GM08714 (cell line): ENCODE results near the gene VWA3B.
"Not testable (repeated sequence)": the region's sequence is repeated elsewhere in the genome, so short reads cannot be mapped to it uniquely, and the experiment has no call there.

Experiments
- H3K4me3 ChIP-seq: fragments of 200-500 bp; sonication (Bioruptor generic); 2 replicates; pipeline ENCODE4 v1.5.1; 2014; ENCODE audit warnings: mild to moderate bottlenecking, low read length, inconsistent platforms
- ZNF274 ChIP-seq: IDR thresholded peaks from 2 replicates; pipeline ENCODE4 v1.6.1; 2012; ENCODE audit warnings: mild to moderate bottlenecking, low read depth, low read length

VWA3B gene

DNA sequence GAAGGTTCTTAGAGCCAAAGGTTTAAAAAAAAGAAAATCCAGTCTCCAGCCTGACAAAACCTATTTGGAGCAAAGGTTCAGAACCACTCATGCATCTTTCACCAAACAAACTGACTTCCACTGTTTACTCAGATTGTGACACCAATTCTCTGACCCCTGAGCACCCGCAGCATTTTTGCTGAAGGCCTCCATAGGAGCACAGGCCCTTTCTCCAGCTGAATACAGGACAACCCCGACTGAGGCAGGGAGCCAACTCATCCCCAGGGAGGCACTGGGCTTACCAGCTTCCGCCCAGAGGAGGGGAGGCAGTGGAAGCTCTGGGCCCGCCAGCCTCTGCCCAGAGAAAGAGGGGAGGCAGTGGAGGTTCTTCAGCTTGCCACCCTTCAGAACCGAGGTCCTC lies 208.3 kb downstream of the VWA3B start:
- no peak overlapping the region for H3K4me3 ChIP-seq
- no peak for TF ChIP-seq ZNF274

DNA sequence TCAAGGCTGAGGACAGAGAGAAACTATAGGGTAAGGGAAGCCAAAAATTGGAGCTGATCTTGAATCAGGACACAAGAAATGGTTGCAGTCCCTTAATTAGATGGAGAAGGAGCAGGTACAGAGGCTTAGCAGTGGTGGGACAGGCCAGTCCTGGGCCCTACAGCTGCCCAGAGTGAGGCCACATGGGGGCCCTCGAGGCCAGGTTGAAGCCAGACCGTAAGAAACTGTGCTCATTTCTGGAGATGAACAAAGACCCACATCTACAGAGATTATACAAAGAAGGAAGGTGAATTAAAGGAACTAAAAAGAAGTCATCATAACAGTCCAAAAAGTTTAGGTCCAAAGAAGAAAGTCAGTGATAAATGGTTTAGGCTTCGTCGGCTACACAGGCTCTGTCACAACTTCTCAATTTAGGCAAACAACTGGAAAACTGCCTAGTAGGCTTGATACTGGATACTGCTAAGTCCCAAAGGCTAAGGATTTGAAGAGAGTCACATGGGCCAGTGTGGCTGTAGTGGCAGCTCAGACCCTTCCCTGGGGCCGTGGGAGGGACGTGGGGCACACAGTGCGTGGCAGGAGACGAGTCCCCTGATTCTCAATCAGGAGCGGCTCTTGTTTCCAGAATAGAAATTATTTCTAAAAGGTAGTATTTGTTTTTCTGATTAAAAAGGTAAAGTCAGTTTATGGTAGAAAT lies 208.9 kb downstream of the VWA3B start:
- no peak for TF ChIP-seq ZNF274
- H3K4me3 ChIP-seq: no peak overlapping the region

DNA sequence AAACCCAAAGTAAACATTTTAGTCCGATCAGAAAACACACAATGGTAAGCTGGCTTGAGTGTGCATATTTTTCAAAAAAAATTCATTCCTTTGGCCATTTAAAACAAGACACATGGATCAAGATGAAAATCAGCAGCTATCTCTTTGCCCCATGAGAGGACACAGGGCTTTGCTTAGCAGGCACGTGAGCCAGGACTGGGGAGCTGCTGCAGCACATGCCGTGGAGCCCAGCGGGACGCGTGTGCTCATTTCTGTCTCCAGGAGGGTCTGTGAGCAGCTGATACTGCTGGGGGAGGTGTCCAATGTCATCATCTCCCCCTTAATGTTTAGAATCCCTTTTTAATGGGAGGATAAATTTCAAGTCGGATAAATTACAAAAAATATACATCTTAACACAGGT lies 209.5 kb downstream of the VWA3B start:
- no peak for TF ChIP-seq ZNF274
- no peak overlapping the region for H3K4me3 ChIP-seq

DNA sequence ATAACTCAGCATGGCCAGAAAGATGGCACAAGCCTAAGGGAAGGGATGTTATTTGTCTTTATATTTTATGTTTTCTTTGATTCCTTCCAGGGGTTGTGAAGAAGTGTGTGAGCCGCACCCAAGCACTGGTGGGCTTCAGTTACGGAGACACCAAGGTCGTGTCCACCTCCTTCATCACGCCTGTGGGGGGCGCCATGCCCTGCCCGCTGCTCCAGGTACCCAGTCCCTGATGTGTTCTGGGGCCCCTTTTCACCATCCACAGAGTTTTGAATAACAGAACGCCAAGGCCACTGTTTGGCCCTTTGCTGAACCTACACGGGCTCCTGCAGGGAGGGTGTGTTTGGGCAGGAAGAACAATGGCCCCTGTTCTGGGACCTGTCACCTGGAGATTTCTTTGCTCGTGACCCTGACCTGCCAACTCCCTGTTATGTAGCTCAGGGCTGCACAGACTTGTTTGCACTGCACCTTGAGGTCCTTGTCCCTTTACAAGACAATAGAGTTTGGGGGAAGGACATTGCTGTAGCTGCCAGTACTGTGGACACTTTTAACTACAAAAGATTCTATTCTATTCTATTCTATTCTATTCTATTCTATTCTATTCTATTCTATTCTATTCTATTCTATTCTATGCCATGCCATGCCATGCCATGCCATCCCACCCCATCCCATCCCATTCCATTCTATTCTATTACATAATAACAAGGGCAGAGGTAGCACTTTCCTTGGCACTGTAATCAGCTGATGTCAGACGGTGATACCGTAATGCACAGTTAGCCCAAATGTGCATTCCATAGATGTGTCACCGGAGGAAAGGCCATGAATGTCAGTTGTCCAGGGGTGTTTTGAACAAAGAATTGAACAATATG lies 211.1 kb downstream of the VWA3B start:
- no peak overlapping the region for H3K4me3 ChIP-seq
- no peak for TF ChIP-seq ZNF274

DNA sequence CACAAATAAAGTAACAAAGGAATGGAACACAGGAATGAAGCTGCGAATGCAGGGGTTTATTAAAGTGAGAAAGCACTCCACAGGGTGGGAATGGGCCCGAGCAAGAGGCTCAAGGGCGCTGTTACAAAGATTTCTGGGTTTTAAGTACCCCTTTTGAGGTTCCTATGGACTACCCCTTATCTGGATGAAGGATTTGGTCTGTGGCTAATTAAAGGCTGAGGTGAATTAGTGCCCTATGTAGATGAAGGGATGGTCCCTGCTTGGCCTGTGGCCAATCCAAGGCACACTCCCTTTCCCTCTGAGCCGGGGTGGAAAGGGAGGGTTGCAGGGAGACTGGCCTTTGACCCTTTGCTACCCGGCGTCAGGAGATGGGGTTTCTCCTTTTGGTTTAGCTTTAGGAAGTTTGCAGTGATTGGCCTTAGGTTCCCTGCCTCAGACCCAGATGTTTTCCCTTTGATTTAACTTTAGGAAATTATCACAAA lies 211.8 kb downstream of the VWA3B start:
- H3K4me3 ChIP-seq: no peak overlapping the region
- TF ChIP-seq ZNF274: no peak

DNA sequence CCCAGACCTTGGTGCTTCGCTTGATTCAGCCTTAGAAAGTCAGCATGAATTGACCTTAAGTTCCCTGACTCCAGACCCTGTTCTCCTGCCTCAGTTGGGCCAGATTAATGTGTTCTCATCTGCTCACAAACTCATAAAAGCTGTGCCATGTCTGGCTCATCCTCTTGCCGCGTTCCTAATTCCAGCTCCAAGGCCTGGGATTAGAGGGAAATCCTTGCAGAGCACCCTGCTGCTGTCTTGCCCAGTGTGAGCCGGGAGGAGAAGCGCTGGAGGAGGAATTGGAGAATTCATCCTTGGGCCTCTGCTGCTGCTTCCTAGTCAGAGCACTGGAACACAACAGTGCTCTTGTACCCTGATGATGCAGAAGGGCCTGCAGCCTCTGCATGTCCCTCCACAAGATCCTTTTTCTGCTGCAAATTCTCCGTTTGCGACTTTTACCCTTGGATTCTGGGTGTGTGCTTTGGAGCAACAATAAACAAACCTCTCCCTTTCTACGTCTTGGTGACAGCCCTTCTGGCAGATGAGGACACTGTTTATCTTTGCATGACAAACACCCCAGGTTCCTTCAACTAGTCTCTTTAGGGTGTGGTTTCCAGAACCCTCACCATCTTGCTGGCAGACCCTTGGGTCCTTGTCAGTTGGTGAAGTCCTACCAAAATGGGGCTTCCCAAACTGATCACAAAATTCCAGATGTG lies 212.4 kb downstream of the VWA3B start:
- H3K4me3 ChIP-seq: no peak overlapping the region
- no peak for TF ChIP-seq ZNF274

DNA sequence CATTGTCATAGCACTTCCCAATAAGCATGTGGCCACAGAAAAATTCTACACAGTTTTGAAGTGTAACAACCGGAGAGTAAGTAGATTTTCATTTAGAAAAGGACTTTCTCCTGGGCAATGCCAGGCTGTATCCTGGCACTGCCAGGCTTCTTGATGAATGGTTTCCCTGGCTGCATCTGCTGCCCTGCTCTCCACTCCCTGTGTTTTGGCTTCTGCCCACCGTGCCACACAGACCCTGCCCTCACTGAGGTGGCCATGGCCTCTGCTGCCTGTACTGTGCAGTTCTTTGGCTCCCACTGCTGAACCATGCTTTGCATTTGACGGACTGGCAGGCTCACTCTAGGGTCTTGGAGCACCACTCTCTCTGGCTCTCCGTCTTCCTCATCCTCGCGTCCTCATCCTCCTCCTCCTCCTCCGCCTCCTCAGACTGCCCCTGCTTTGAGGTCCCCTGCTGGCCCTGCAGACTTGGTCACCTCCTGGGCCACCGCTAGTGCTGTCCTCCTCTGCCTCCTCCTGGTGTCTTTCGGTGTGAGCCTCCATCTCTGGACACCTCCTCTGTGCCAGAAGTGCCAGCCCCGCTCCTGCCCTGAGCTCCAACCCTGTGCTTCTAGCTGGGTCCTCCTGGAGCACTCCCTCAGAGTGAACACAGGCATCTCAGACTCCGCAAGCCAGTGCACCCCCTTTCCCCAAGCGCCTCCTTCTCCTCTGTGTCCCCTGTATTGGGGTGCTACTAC lies 213.3 kb downstream of the VWA3B start:
- no peak for TF ChIP-seq ZNF274
- no peak overlapping the region for H3K4me3 ChIP-seq

DNA sequence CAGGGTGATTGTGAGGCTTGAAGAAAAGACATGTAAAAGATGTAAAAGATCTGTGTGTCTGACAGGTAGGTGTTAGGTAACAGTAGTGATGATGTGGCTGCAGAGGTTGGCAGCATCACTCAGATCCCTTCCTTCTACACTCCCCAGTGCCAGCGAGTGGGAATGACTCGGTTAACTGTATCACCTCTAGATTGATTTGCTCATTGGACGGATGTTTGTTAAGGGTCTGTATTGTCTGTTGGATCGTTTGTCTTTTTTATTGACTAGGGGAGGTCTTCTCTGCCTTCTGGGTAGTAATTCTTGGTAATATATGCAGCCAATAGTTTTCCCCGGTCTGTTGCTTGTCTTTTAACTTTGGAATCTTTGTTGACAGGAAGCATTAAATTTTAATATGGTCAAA lies 214.5 kb downstream of the VWA3B start:
- TF ChIP-seq ZNF274: no peak
- no peak overlapping the region for H3K4me3 ChIP-seq

DNA sequence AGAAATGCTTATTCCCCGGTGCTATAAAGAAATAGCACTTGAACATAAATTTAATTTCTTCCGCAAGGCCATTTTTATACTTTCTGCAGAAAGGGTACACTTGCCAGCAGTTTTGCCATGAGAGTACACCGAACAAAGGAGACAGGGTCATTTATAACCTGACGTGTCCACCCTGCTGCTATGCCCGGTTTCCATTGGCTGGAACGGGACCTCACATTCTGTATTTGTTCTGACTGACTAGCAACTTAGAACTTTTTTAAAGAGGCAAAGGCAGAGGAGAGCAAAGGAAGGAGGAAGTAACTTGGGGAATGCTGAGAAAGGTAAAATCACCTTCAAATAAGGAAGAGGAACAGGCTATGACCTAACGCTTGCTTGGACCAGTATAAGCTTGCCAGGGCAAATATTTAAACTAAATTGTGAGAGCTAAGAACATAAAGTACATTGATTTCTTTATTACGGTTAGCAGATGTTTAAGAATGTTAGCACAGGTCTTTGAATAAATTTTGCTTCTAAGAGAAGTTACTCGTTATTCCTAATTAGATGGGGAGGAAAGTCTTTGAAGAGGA lies 220.2 kb downstream of the VWA3B start:
- not testable (repeated sequence) for H3K4me3 ChIP-seq

DNA sequence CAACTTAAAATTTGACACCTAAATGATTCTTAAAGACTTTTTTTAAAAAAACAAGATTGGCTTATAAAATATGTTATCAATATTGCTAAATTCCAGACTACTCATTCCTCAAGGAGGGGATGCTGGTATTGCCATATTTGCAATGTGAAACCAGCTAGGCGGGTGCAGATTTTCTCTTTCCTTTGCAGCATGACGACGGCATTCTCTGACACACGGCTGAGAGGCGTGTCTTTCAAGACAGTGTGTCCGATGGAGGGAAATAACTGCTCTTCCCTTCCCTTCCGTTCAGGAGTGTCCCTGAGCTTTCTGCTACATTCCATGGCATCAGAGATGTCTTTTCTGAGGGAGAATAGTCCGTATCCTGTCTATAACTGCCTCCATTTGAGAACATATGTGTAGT lies 221.1 kb downstream of the VWA3B start:
- no peak for TF ChIP-seq ZNF274
- H3K4me3 ChIP-seq: no peak overlapping the region

DNA sequence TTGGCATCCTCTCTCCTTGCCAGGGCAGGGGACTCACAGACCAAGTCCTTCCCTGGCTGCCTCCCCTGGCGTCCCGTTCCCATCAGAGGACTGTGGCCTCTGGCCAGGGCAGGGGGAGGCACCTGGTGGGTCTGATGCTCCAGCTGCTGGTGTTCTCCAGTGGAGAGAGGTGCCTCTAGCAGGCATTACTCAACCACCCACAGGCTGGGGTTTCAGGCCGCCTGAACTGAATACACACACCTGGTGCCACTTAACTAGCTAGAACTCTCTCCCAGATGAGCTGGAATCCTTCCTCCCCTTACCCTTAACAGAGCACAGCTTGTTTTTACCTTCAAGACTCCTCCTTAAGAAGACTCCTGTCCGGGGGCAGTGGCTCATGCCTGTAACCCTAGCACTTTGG lies 221.6 kb downstream of the VWA3B start:
- TF ChIP-seq ZNF274: no peak
- H3K4me3 ChIP-seq: no peak overlapping the region

DNA sequence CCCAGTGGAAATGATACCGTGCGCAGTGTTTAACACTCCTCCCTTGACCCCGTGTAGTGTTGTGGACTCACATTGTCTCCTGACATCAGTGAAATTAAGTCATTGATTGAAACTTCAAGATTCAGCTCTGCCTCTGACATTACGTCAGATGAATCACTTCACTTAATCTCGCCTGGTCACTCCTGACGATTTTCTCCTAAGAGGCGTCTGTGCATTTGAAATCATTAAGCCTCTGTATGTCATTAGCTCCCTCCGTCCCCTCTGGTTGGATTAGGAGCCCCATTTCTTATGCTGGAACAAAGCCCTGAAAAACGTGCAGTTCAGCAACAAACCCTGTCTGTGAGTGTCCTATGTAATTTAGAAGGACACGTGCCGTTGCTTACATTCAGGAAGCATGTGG lies 222.6 kb downstream of the VWA3B start:
- no peak overlapping the region for H3K4me3 ChIP-seq
- TF ChIP-seq ZNF274: no peak

DNA sequence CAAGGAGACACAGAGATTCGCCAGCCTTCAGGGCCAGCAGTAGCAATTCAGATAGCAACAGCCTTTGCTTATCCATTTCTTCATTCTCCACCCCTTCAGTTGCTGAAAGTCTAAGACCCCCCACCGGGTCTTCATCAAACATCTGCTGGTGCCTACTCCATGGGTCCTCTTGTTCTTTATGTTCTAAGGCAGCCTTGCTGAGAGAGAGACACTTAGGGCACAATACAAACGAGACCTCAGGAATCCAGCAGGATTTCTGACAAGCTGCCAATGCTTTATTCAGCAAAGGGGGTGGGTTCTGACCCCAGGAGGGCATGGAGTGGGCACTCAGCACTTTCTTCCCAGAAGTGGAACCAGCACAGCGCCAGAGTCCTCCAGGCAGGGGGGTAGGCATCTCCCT lies 223.0 kb downstream of the VWA3B start:
- no peak overlapping the region for H3K4me3 ChIP-seq
- no peak for TF ChIP-seq ZNF274

DNA sequence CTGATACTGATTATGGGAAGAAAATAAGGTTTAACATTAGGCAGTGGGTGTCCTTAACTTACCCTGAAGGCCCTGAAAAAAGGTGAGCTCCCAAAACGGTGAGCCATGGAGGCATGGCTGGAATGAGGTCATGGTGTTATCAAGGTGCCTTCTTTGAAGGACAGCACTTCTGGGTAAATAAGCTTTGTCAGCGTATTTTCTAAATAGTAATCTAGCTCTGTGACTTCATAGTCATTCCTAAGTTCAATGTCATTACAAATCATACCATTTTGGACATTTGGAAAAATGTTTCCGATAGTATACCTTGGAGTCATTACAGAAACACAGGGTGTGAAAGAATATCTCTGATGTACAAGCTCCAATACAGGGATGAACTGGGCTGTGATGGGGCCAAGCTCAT lies 224.1 kb downstream of the VWA3B start:
- H3K4me3 ChIP-seq: no peak overlapping the region
- TF ChIP-seq ZNF274: no peak
